Vagina (tissue), 2 donors: Measurements from ENCODE around the gene ESRRG. TPM values are rescaled to one million over a fixed set of nuclear protein-coding genes. Genes with fewer than 3 reads are reported as not detected.

Source experiments
- DNase-seq, 2 donors: peaks; one replicate each; pipeline ENCODE4 v3.0.0-alpha.2; 2017; ENCODE audit errors: extremely low spot score in 2 of 2
- H3K27ac ChIP-seq: fragments of 200-600 bp; sonication (generic); one replicate; pipeline ENCODE4 v1.5.1; 2019
- H3K27me3 ChIP-seq: fragments of 200-600 bp; sonication (generic); one replicate; pipeline ENCODE4 v1.5.1; 2019
- H3K36me3 ChIP-seq, 2 donors: fragments of 200-600 bp; sonication (generic); one replicate each; pipeline ENCODE4 v1.5.1; 2017 to 2019
- H3K4me1 ChIP-seq: fragments of 200-600 bp; sonication (generic); one replicate; pipeline ENCODE4 v1.5.1; 2019
- H3K4me3 ChIP-seq, 2 donors: fragments of 200-600 bp; sonication (generic); 1 replicate in 1 of 2; 2 replicates in 1 of 2; pipeline ENCODE4 v1.5.1; 2016 to 2019
- H3K9me3 ChIP-seq: fragments of 200-600 bp; sonication (generic); one replicate; pipeline ENCODE4 v1.5.1; 2019
- POLR2A ChIP-seq, 2 donors: fragments of 450-650 bp; IDR thresholded peaks; one replicate each; pipeline ENCODE4 v1.6.1; 2017; ENCODE audit warnings: antibody characterized with exemption in 2 of 2, mild to moderate bottlenecking in 2 of 2, moderate library complexity in 2 of 2
- POLR2AphosphoS5 ChIP-seq, 2 donors: sonication (generic); formaldehyde crosslinking; IDR thresholded peaks; one replicate each; pipeline ENCODE4 v1.9.0; 2017; ENCODE audit warnings: antibody characterized with exemption in 2 of 2, mild to moderate bottlenecking in 2 of 2, low read depth in 1 of 2; ENCODE audit not compliant: insufficient read depth in 1 of 2
- intact Hi-C: fragments of 100-400 bp; cut with DNase I; formaldehyde crosslinking; loops from one replicate; pipeline ENCODE4 v1.15.1; 2023
- total RNA-seq: library from RNA; depleted of rRNA; stranded (reverse); fragments of >200 nt; gene quantifications from one replicate; pipeline ENCODE4 v1.2.3, GENCODE V29; 2016
- TF ChIP-seq, protein P1 (sequence below), 3 experiments: fragments of 450-650 bp in 2 of 3; fragments of 200-600 bp in 1 of 3; sonication (generic) in 1 of 3; IDR thresholded peaks; one replicate each; pipeline ENCODE4 v1.5.1; 2017 to 2019; ENCODE audit warnings: antibody characterized with exemption in 3 of 3, mild to moderate bottlenecking in 2 of 3, moderate library complexity in 2 of 3

Gene ESRRG
- total RNA-seq, 1 donor from 2014 or later = 0.98 TPM

- intact Hi-C loops = no loop called here
- TF ChIP-seq POLR2A (IDR thresholded peaks at IDR 0.05) (no peak), POLR2AphosphoS5 (IDR thresholded peaks at IDR 0.05; ENCODE audit: insufficient read depth in 1 of 2, low read depth in 1 of 2) (no peak)
- TF ChIP-seq, protein P1, sequence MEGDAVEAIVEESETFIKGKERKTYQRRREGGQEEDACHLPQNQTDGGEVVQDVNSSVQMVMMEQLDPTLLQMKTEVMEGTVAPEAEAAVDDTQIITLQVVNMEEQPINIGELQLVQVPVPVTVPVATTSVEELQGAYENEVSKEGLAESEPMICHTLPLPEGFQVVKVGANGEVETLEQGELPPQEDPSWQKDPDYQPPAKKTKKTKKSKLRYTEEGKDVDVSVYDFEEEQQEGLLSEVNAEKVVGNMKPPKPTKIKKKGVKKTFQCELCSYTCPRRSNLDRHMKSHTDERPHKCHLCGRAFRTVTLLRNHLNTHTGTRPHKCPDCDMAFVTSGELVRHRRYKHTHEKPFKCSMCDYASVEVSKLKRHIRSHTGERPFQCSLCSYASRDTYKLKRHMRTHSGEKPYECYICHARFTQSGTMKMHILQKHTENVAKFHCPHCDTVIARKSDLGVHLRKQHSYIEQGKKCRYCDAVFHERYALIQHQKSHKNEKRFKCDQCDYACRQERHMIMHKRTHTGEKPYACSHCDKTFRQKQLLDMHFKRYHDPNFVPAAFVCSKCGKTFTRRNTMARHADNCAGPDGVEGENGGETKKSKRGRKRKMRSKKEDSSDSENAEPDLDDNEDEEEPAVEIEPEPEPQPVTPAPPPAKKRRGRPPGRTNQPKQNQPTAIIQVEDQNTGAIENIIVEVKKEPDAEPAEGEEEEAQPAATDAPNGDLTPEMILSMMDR (IDR thresholded peaks at IDR 0.05) = no peak
These were observed 246.9 kb downstream of the ESRRG start for GRCh38 chr1:216476341-216476740.

DNA sequence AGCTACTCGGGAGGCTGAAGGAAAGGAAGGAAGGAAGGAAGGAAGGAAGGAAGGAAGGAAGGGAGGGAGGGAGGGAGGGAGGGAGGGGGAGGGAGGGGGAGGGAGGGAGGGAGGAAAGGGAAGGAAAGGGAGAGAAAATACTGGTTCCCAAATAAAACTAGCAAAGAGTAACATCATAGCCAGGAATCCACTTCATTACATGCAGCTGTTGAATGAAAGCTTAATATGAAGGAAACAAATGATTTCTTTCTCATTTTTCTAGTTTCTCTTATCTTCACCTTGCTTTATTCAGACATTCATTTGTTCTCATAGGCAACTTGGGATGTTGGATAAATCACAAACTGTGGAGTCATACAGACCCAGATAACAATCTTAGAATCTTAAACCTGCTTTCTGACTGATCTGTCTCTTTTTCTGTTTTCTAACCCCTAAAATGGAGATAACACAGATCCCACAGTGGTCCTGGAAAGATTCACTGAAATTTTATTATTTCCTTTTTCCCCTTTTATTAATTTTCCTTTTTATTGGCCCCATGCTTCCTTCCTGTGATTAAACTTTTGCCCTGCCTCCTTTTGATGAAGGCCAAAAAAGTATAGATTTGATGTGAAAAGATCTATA lies 247.5 kb downstream of the ESRRG start:
- Histone ChIP-seq H3K36me3 (no peaks in the 10 kb centered on the region), H3K4me1 (no peaks in the 10 kb centered on the region), H3K27ac (no peak overlapping the region), H3K9me3 (no peaks in the 10 kb centered on the region), H3K27me3 (no peaks in the 10 kb centered on the region), H3K4me3 (no peak overlapping the region)
- no peak for DNase-seq
- TF ChIP-seq, protein P1 (IDR thresholded peaks at IDR 0.05) = no peak
- TF ChIP-seq POLR2AphosphoS5 (IDR thresholded peaks at IDR 0.05; ENCODE audit: insufficient read depth in 1 of 2, low read depth in 1 of 2) (no peak), POLR2A (IDR thresholded peaks at IDR 0.05) (no peak)
- intact Hi-C loops = no loop called here

More at GRCh38 chr1:216476341-216476740, 246.9 kb downstream of the ESRRG start:
- H3K27ac ChIP-seq = no peak overlapping the region
- H3K27me3 ChIP-seq = no peaks in the 10 kb centered on the region
- DNase-seq = no peak
- H3K9me3 ChIP-seq = no peaks in the 10 kb centered on the region
- no peaks in the 10 kb centered on the region for H3K36me3 ChIP-seq
- H3K4me3 ChIP-seq = no peak overlapping the region
- H3K4me1 ChIP-seq = no peaks in the 10 kb centered on the region

GRCh38 chr1:216466162-216466801 lies 256.9 kb downstream of the ESRRG start:
- Histone ChIP-seq H3K4me3 (no peak overlapping the region), H3K27ac (no peak overlapping the region), H3K36me3 (no peaks in the 10 kb centered on the region), H3K9me3 (no peaks in the 10 kb centered on the region), H3K27me3 (no peaks in the 10 kb centered on the region), H3K4me1 (no peaks in the 10 kb centered on the region)
- TF ChIP-seq, protein P1 (IDR thresholded peaks at IDR 0.05) = no peak
- TF ChIP-seq POLR2AphosphoS5 (IDR thresholded peaks at IDR 0.05; ENCODE audit: insufficient read depth in 1 of 2, low read depth in 1 of 2) (no peak), POLR2A (IDR thresholded peaks at IDR 0.05) (no peak)
- DNase-seq = no peak
- intact Hi-C loops = no loop called here

GRCh38 chr1:216464489-216464888 lies 258.7 kb downstream of the ESRRG start:
- TF ChIP-seq POLR2A (IDR thresholded peaks at IDR 0.05) (no peak), POLR2AphosphoS5 (IDR thresholded peaks at IDR 0.05; ENCODE audit: insufficient read depth in 1 of 2, low read depth in 1 of 2) (no peak)
- TF ChIP-seq, protein P1 (IDR thresholded peaks at IDR 0.05) = no peak
- no peaks in the 10 kb centered on the region for H3K27me3 ChIP-seq
- intact Hi-C loops = no loop called here

More at GRCh38 chr1:216464489-216464888, 258.7 kb downstream of the ESRRG start:
- H3K4me3 ChIP-seq = no peak overlapping the region
- H3K9me3 ChIP-seq = no peaks in the 10 kb centered on the region
- no peaks in the 10 kb centered on the region for H3K36me3 ChIP-seq
- no peak overlapping the region for H3K27ac ChIP-seq
- no peaks in the 10 kb centered on the region for H3K4me1 ChIP-seq
- no peak for DNase-seq
